CD4-positive, alpha-beta T cell treated with Interleukin-10 for 1 hour (primary cell): ENCODE data around the gene PPM1A.

Experiments
- DNase-seq: peaks from one replicate; pipeline ENCODE4 v3.0.0-alpha.2; 2020

PPM1A gene

DNA sequence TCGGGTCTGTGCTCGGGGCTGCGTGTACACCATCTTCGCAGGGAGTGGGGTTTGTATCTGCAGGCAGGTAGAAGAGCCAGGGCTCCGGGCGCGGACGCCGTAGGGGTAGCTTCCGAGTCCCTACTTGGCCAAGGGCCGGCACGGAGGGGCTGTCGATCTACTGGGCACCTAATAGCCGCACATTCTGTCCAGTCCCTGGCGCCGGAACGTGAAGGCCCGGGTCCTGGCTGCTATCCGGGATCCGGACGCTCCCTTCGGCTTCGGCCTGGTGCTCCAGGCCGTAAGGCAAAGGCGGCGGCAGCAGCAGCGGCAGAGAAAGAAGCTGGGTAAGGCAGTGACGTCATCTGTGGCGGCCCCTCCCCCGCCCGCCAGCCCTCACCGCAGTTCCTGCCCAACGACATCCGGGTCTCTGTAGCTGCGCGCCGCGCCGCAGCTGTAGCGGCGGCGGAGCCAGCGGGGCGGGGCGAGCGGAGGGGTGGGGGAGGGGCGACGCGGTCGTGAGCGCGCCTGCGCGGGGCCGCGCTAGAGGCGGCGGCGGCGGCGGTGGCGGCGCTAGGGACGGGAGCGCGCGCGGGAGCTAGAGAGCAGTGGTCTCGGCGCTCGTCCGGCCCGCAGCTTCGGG is at the start of gene PPM1A:
PPM1A (plus strand) TSS at position 525 of the 622 bp plus-strand sequence. CDS start 33,483 bp downstream, outside the sequence.
- peak; percentile 97 for DNase-seq

- no peak for DNase-seq
Measured at GRCh38 chr14:60199321-60199720, 49.7 kb upstream of the PPM1A start.

- no peak for DNase-seq
Measured at GRCh38 chr14:60204104-60204842, 44.7 kb upstream of the PPM1A start.

GRCh38 chr14:60204843-60205774 is 43.9 kb upstream of the PPM1A start:
- DNase-seq = no peak

DNA sequence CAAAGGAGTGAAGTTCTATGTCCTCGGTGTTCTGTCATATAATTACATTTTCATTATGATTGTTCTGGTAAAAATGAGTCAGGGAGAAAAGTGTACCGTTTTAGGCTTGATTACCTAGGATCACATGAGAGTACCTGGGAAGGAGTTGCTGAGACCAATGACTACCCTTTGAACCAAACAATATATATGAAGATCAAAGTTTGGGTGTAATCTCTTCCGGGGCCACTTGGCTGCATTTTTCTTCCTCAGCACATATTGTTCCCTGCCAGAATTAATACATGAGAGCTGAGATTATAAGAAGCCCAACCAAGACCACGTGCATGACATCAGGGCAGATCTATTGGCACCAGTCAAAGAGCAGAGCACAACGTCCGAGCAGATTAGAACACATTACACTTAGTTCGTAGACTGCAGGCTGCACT is 42.8 kb upstream of the PPM1A start:
- DNase-seq = no peak

- DNase-seq = no peak
Measured at GRCh38 chr14:60206837-60207533, 42.0 kb upstream of the PPM1A start.

DNA sequence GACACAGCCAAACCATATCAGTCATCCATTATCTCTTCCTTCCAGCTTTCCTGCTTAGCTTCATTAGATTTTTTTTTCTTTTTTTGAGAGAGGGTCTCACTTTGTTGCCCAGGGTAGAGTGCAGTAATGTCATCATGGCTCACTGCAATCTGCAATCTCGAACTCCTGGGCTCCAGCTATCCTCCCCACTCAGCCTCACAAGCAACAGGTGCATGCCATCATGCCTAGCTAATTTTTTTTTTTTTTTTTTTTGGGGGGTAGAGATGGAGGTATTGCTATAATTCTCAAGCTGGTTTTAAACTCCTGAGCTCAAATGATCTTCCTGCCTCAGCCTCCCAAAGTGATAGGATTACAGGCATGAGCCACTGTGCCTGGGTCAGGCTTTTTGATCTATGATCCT is 38.3 kb upstream of the PPM1A start:
- no peak for DNase-seq

DNA sequence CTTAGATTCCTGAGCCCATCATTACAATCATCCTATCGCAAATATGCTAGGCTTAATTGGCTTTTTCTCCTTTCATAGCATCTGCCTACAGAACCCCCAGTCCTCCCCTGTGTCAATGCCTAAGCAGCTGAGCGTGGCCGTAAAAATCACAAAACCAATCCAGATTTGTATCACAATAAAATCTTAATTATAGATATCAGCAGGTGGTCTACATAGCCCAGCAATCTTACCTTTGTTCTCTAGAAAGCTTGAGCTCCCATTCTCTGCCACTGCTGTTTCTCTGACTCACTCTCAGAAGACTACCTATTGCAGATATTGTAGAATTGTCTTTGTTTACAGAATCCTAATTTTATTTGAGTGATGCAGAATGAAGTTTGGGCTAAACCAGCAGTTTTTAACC is 37.9 kb upstream of the PPM1A start:
- DNase-seq = no peak

- no peak for DNase-seq
Measured at GRCh38 chr14:60212503-60213371, 36.3 kb upstream of the PPM1A start.

DNA sequence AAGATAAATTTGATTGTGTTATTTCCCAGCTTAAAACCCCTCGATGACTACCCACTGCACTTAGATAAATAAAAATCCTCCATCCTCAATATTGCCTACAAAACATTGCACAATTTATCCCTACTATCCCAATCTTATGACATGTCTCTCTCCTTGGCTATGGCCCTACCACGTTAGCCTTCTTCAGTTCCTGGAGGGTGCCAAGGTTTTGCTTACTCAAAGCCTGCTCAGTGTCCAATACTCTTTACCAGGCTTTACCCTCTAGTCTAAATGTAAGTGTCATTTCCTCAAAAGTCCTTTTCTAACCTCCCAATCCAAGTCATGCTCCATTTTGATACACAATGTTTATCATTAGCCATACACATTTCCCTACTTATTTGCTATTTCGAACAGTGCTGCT is 35.0 kb upstream of the PPM1A start:
- no peak for DNase-seq

- DNase-seq = no peak
Measured at GRCh38 chr14:60214415-60215126, 34.5 kb upstream of the PPM1A start.

DNA sequence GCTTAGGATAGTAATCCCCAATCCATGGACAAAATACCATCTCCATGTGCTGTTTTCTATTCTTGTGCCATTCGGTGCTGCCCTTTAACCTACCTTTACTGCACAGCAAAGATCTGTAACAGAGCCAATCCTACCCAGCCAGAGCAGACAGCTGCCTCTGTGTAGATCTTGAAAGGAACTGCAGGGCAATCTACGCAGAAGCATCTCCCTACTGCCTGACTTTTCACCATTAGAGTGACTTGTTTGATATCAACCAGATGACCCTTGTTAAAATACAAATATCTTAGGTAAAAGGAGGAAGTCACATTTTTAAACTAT is 33.9 kb upstream of the PPM1A start:
- DNase-seq = no peak

DNA sequence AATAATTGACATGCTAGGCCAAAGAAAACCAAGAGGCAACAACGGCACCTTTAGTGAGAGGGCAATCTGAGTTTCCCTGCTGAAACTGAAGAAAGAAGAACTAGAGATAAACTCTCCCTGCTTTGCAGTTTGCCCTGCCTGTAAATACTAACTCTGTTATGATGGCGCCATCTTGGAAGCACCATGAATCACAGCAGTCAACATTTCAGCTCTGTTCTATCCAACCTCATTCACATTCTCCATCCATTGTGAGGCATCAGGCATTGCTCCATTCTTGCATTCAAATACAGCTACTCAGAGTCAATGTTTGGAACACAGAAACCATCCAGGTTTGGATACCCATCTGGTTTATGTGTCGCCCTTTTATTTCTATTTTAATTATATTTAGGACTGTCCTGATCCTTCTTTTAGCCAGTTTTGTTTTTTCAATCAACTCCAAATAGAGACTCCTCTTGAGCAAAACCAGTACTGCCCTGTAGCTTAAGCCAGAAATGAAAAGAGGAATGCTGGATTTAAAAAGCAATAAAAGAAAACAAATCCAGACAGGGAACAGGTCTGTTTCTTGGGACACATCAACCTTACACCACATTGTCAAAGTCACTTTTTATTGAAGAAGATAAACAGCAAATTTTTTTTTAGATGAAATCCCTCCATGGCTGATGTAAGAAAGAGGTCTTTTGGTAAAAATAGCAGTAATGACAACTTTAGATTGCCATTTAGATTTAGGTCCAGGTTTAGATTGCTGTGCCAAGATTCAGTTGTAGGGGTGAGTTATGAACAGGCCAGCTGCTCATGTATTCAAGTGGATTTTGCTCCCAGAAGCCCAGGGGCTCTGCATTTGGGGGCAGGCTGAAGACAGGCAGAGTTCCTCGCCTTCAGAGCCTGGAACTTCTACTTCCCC is 33.3 kb upstream of the PPM1A start:
- DNase-seq = no peak

DNA sequence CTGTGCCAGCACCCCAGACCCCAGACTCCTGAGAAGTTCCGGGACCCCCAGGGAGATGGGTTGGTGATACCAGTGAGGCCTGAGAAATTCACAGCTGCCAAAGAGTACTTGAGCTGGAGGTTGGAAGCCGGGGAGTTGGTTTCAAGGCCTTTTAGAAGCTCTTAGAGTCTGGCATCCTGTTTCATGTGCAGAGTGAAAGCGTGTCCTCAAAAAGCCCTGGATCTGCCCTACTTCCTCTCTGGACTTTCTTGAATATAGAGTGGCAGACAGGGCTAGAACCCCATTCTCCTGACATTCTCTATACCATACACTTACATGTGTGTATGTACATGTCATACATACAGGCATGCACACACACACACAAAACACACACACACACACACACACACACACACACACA is 31.3 kb upstream of the PPM1A start:
- DNase-seq = no peak

DNA sequence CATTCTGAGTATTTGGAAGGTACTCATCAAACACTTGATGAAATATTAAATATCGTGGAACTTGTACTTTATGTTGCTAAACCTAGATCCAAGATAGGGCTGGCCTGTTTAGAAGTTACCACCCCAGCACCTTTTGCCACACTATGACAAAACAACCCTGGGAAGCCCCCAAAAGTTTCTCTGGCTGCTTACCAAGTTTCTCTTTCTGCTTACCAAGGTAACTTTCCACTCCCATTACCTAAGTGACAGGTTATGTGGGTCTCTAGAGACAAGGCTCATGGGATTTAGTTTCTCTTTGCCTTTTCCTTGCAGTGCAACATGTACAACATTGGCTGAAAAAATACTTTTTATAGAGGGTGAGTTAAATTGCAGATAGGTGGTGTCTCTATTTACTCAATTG is 28.9 kb upstream of the PPM1A start:
- peak; percentile 3 for DNase-seq

- no peak for DNase-seq
Measured at GRCh38 chr14:60220917-60221316, 28.1 kb upstream of the PPM1A start.

DNA sequence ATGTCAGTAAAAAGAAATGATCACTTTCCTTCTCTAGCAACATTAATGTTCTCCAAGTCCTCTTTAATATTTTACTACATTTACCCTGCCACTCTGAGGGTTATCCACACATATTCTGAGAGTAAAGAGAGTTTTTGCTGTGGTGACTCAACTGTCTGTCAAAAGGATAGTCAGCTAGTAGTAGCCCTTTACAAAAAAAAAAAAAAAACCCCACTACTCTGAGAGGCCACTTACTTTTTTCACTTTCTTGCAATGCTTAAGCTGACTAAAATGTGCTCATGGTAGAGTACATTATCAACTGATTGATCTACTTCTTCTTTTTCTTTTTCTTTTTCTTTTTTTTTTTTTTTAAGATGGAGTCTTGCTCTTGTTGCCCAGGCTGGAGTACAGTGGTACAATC is 27.6 kb upstream of the PPM1A start:
- no peak for DNase-seq

DNA sequence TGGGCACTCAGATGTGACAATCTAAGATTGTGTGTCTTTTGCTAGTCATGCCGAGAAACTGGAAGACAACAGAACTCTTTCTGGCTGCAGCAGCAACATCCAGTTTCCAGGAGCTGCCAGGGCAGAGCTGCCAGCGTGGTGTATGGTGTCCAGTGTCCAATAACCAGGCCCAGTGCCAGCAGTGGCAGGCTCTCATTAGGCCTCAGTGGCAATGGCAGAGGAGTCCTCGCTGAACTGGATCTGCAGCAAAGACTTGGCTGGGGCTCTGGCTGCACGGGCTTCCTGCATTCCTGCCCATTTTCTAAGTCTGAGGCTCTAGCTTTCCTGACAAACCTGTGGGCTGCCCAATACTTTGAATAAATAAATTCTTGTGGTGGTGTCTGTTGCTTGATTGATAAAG is 26.2 kb upstream of the PPM1A start:
- DNase-seq = no peak

GRCh38 chr14:60225265-60225664 is 23.8 kb upstream of the PPM1A start:
- DNase-seq = no peak

- no peak for DNase-seq
Measured at GRCh38 chr14:60226298-60226697, 22.7 kb upstream of the PPM1A start.
